Activated B cell treated with CpG ODN at 0.5 μM for 24 hours (primary cell): ENCODE data around the gene WWC1. TPM values are rescaled to one million over a fixed set of nuclear protein-coding genes. Genes with fewer than 3 reads are reported as not detected.

Experiments used
- ATAC-seq: fragments of 200-7000 bp; cut with Tn5 transposase; one replicate; pipeline ENCODE4 v1.10.0; 2021; ENCODE audit warnings: low read depth, mild to moderate bottlenecking, moderate library complexity
- CTCF ChIA-PET: fragments of 350-600 bp; sonication (Branson Sonifier 250); formaldehyde crosslinking; loops from one replicate; lab custom pipeline; 2021; ENCODE audit warnings: antibody characterized with exemption; lab: Charles Lee
- POLR2A ChIA-PET: fragments of 350-600 bp; sonication (Branson Sonifier 250); formaldehyde crosslinking; loops from one replicate; lab custom pipeline; 2021; ENCODE audit warnings: antibody characterized with exemption; lab: Charles Lee
- DNase-seq: peaks from one replicate; pipeline ENCODE4 v3.0.0; 2022
- H3K27ac Mint-ChIP-seq: one replicate; pipeline ENCODE4 v1.8.0; 2020; ENCODE audit warnings: mixed read lengths
- H3K27me3 Mint-ChIP-seq: one replicate; pipeline ENCODE4 v1.8.0; 2021; ENCODE audit warnings: mixed read lengths
- H3K36me3 Mint-ChIP-seq: one replicate; pipeline ENCODE4 v1.8.0; 2021; ENCODE audit warnings: low read depth, mixed read lengths
- H3K4me1 Mint-ChIP-seq: one replicate; pipeline ENCODE4 v1.8.0; 2021; ENCODE audit warnings: mixed read lengths
- H3K4me3 Mint-ChIP-seq: one replicate; pipeline ENCODE4 v1.8.0; 2020; ENCODE audit warnings: mild to moderate bottlenecking, mixed read lengths
- H3K9me3 Mint-ChIP-seq: one replicate; pipeline ENCODE4 v1.8.0; 2020; ENCODE audit warnings: mixed read lengths
- intact Hi-C: fragments of 100-400 bp; cut with micrococcal nuclease; formaldehyde crosslinking; loops from one replicate; pipeline ENCODE4 v1.15.1; 2024
- total RNA-seq: library from RNA; stranded (reverse); gene quantifications from 2 replicates; pipeline ENCODE4 v1.2.3, GENCODE V29; 2022
- TF ChIP-seq, protein P1 (sequence below): fragments of 200-600 bp; IDR thresholded peaks from one replicate; pipeline ENCODE4 v1.8.0; 2022; ENCODE audit warnings: antibody characterized with exemption, mild to moderate bottlenecking

WWC1 gene
- total RNA-seq, 1 donor from 2014 or later: 2.0 TPM

DNA sequence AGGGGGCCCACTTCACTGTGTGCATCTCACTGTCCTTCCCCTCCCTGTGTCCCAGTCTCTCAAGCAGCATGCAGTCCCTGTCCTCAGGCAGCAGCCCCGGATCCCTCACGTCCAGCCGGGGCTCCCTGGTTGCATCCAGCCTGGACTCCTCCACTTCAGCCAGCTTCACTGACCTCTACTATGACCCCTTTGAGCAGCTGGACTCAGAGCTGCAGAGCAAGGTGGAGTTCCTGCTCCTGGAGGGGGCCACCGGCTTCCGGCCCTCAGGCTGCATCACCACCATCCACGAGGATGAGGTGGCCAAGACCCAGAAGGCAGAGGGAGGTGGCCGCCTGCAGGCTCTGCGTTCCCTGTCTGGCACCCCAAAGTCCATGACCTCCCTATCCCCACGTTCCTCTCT, 132.0 kb downstream of the WWC1 start:
- DNase-seq (no peak), ATAC-seq (no peak)
- Mint-ChIP-seq H3K27ac (no peak overlapping the region), H3K4me3 (no peak overlapping the region), H3K9me3 (no peaks in the 10 kb centered on the region), H3K4me1 (no peaks in the 10 kb centered on the region), H3K27me3 (no peaks in the 10 kb centered on the region), H3K36me3 (no peaks in the 10 kb centered on the region)
- CTCF ChIA-PET: no interaction called here
- TF ChIP-seq, protein P1, sequence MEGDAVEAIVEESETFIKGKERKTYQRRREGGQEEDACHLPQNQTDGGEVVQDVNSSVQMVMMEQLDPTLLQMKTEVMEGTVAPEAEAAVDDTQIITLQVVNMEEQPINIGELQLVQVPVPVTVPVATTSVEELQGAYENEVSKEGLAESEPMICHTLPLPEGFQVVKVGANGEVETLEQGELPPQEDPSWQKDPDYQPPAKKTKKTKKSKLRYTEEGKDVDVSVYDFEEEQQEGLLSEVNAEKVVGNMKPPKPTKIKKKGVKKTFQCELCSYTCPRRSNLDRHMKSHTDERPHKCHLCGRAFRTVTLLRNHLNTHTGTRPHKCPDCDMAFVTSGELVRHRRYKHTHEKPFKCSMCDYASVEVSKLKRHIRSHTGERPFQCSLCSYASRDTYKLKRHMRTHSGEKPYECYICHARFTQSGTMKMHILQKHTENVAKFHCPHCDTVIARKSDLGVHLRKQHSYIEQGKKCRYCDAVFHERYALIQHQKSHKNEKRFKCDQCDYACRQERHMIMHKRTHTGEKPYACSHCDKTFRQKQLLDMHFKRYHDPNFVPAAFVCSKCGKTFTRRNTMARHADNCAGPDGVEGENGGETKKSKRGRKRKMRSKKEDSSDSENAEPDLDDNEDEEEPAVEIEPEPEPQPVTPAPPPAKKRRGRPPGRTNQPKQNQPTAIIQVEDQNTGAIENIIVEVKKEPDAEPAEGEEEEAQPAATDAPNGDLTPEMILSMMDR: no peak
- intact Hi-C loops: no loop called here
- POLR2A ChIA-PET: interaction anchor here (0.7 kb wide), 1 partner anchor 591 kb away, joined by 14 read pairs; no protein-coding TSS in a partner anchor

DNA sequence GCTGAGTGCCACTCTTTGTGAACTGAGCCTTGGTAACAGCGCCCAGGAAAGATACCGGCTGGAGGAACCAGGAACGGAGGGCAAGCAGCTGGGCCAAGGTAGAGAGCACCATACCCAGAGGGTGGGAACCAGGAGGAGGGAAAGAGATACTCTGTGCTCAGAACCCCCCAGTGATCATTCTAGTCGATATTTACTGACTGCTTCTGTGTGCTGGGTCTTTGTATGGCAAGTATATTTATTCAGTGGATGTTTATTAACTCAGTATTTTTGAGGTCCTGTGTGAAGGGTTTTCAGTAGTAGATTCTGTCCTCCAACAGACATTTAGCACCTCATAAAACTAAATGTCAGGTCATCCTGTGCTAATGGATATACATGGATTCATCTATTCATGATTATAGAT, 132.5 kb downstream of the WWC1 start:
- CTCF ChIA-PET: no interaction called here
- no peak for DNase-seq
- intact Hi-C loops: no loop called here

DNA sequence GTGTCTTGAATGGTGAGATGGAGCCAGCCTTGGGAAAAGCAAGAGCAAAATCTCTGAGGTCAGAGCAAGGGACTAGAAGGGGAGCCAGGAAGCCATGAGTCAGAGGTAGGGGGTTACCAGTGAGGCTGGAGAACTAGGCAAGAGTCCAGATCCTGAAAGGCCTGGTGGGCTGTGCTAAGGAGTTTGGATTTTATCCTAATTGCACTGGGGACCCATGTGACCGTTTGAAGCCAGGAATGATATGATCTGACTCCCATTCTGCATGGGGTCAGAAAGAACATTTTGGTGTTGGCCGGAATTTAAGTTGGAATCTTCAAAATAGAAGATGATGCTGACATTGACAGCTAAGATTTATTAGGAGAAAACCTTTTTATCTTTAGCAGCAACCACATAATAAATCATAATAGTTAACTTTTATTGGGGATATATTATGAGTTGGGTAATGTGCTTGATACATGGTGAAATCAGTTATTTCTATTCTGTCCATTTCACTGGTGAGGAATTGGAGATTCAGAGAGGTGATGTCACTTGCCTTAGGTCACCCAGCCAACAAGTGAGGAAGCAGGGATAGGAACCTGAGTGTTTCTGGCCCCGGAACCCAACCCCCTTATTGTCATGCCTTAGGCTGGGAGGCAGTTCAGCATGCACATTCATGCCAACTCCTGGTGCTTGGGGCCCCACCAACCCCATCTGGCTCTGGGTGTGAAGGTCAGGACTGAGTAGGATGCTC, 133.3 kb downstream of the WWC1 start:
- no peak overlapping the region for H3K4me3 Mint-ChIP-seq
- ChIA-PET CTCF (no interaction called here), POLR2A (no interaction called here)
- H3K4me1 Mint-ChIP-seq: no peaks in the 10 kb centered on the region
- TF ChIP-seq, protein P1: no peak
- ATAC-seq (no peak), DNase-seq (no peak)
- H3K36me3 Mint-ChIP-seq: peaks cover 1% of the 10 kb centered on the region
- intact Hi-C loops: no loop called here
- no peaks in the 10 kb centered on the region for H3K9me3 Mint-ChIP-seq
- H3K27ac Mint-ChIP-seq: no peak overlapping the region
- H3K27me3 Mint-ChIP-seq: no peaks in the 10 kb centered on the region

More for the DNA sequence above, 132.5 kb downstream of the WWC1 start:
- ATAC-seq: no peak
- Mint-ChIP-seq H3K27me3 (no peaks in the 10 kb centered on the region), H3K9me3 (no peaks in the 10 kb centered on the region), H3K4me3 (no peak overlapping the region), H3K27ac (no peak overlapping the region), H3K36me3 (peaks cover under 1% of the 10 kb centered on the region), H3K4me1 (no peaks in the 10 kb centered on the region)
- TF ChIP-seq, protein P1: no peak
- POLR2A ChIA-PET: no interaction called here

DNA sequence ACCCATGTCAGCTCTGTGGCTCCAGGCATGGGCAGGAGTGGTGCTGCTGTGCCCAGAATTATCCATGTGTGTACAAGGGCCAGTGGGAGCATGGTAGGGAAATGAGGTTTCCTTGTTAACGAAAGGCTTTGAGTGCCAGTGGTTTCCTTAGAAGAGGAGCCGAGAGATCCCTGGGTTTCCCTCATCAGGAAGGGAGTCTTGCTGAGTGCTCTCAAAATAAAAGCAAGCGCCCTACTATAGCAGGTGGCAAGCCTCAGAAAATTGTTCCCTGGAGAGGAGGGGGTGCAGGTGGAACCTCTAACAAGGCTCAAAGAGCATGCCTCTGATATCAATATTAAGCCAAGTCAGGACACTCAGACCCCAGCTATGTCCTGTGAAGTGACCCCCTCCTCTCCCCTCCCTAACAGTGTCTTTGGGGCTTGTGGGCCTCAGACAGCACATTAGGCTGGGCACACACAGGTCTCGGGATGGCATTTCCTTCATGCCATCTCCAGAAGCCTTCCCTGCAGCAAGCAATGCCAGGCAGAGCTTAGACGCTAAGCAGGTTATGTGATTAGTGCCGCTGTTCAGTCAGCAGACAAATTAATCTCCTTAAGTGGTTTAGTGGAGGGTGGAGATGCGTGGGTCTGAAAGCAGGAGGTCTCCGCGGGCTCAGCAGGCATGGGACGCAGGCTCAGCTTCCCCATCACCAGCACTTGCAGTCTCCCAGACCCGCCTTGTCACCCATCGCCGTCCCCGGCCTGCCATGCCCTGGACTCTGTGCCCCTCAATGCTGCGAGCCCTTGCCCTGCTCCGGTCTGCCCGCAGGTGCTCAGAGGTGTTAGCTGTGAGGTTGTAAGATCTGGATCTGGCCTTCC, 134.8 kb downstream of the WWC1 start:
- intact Hi-C loops: no loop called here
- DNase-seq (no peak), ATAC-seq (no peak)
- POLR2A ChIA-PET: no interaction called here
- no peaks in the 10 kb centered on the region for H3K9me3 Mint-ChIP-seq
- CTCF ChIA-PET: no interaction called here
- no peaks in the 10 kb centered on the region for H3K4me1 Mint-ChIP-seq
- TF ChIP-seq, protein P1: no peak
- H3K27me3 Mint-ChIP-seq: no peaks in the 10 kb centered on the region
- H3K27ac Mint-ChIP-seq: no peak overlapping the region
- H3K4me3 Mint-ChIP-seq: no peak overlapping the region
- peaks cover 1% of the 10 kb centered on the region for H3K36me3 Mint-ChIP-seq

DNA sequence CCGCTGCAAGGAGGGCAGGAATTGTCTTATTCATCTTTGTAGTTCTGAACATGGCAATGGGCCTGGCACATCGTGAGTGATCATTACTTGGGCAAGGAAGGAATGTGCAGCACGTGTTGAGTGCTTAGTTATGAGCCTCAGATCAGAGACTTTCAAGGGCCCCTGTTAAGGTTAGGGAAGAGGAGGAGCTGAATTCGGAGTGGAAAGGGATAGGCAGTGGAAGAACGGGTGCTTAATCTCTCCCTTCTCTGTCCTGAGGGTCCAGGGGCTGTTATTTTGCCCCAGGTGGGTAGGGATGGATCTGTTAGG, 135.4 kb downstream of the WWC1 start:
- POLR2A ChIA-PET: no interaction called here

More for the DNA sequence above, 135.4 kb downstream of the WWC1 start:
- DNase-seq (no peak), ATAC-seq (no peak)
- Mint-ChIP-seq H3K4me3 (no peak overlapping the region), H3K36me3 (peaks cover 1% of the 10 kb centered on the region), H3K27me3 (no peaks in the 10 kb centered on the region), H3K9me3 (no peaks in the 10 kb centered on the region), H3K4me1 (no peaks in the 10 kb centered on the region), H3K27ac (no peak overlapping the region)
- CTCF ChIA-PET: no interaction called here
- TF ChIP-seq, protein P1: no peak
- intact Hi-C loops: no loop called here
